Muscle of leg (tissue), 16 donors: ENCODE data around the gene OR9G4. TPM values are rescaled to one million over a fixed set of nuclear protein-coding genes. Genes with fewer than 3 reads are reported as not detected.

Experiments used
- DNase-seq: peaks from one replicate; pipeline ENCODE4 v3.0.0; 2013
- H3K27ac ChIP-seq: one replicate; pipeline ENCODE4 v1.5.1; 2013; ENCODE audit warnings: mild to moderate bottlenecking, low read length, control low read depth
- H3K27me3 ChIP-seq: one replicate; pipeline ENCODE4 v1.6.1; 2013; ENCODE audit warnings: low read length; ENCODE audit not compliant: control insufficient read depth, insufficient read depth
- H3K36me3 ChIP-seq: one replicate; pipeline ENCODE4 v1.6.1; 2013; ENCODE audit warnings: low read length; ENCODE audit not compliant: control insufficient read depth, insufficient read depth
- H3K4me1 ChIP-seq: one replicate; pipeline ENCODE4 v1.6.1; 2013; ENCODE audit warnings: low read length; ENCODE audit not compliant: control insufficient read depth, insufficient read depth
- H3K4me3 ChIP-seq: one replicate; pipeline ENCODE4 v1.5.1; 2013; ENCODE audit warnings: low read length, control low read depth
- H3K9me3 ChIP-seq: replicated peaks from 2 replicates; pipeline ENCODE4 v1.6.1; 2013; ENCODE audit warnings: low read depth, low read length; ENCODE audit not compliant: control insufficient read depth
- WGBS: methylation state at CpG from one replicate; pipeline ENCODE4 v1.1.5; 2013; ENCODE audit warnings: missing lambda C conversion rate; ENCODE audit not compliant: insufficient coverage; 5-methylcytosine and 5-hydroxymethylcytosine counted together
- long read RNA-seq, 11 donors: transcript quantifications; one replicate each; lab custom pipeline, GENCODE V29; 2026
- polyA plus RNA-seq, 8 donors: library from polyadenylated mRNA; unstranded; fragments of 120-200 nt; gene quantifications; one replicate each; pipeline versions ENCODE4 v1.2.1 to v1.2.3, GENCODE V29; 2013; ENCODE audit warnings: inconsistent platforms in 1 of 8, low replicate concordance in 1 of 8; ENCODE audit not compliant: insufficient read length in 8 of 8, insufficient read depth in 1 of 8
- total RNA-seq: library from RNA; stranded (reverse); fragments of 120-200 nt; gene quantifications from one replicate; pipeline ENCODE4 v1.2.4, GENCODE V29; 2013

Gene OR9G4
- total RNA-seq (not detected), polyA plus RNA-seq (not detected)
- long read RNA-seq, donor 1, result 0 reads
- long read RNA-seq, donor 2, result 0 reads
- long read RNA-seq, donor 3, result 0 reads
- long read RNA-seq, donor 4, result 0 reads
- long read RNA-seq, donor 5, result 0 reads
- long read RNA-seq, donor 6, result 0 reads
- long read RNA-seq, donor 7, result 0 reads
- long read RNA-seq, donor 8, result 0 reads
- long read RNA-seq, donor 9, result 0 reads
- long read RNA-seq, donor 10, result 0 reads
- long read RNA-seq, donor 11, result 0 reads

DNA sequence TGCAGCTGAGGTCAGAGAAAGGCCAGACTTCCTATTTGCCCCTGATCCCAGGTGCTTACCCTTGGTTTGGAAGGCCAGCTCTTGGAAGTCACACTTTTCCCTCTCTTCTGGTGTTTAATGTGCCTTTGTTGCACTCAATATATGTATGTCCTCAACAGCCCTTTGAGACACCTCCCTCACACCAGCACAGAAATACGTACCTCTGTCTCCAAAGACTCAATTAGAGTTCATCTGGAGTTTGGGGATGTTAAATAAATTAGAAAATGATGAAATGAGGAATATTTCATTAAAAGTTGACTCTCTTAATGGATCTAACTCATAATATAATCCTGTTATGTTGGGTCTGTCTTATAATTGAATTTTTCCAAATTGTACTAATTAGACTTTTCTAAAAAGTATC lies at the start of gene OR9G4:
OR9G4 (minus strand) TSS at position 101 of the 400 bp plus-strand sequence. CDS start 4,931 bp downstream, outside the sequence.
- H3K27me3 ChIP-seq, result no peaks in the 10 kb centered on the region
- no peak for DNase-seq
- no peak within 1 kb of the TSS for H3K4me3 ChIP-seq
- H3K27ac ChIP-seq, result no peak within 1 kb of the TSS
- H3K9me3 ChIP-seq, result peaks cover 9% of the 10 kb centered on the region
- WGBS, result no CpG with 5 or more reads among the region's 1 CpG
- no peaks in the 10 kb centered on the region for H3K36me3 ChIP-seq
- no peaks in the 10 kb centered on the region for H3K4me1 ChIP-seq

DNA sequence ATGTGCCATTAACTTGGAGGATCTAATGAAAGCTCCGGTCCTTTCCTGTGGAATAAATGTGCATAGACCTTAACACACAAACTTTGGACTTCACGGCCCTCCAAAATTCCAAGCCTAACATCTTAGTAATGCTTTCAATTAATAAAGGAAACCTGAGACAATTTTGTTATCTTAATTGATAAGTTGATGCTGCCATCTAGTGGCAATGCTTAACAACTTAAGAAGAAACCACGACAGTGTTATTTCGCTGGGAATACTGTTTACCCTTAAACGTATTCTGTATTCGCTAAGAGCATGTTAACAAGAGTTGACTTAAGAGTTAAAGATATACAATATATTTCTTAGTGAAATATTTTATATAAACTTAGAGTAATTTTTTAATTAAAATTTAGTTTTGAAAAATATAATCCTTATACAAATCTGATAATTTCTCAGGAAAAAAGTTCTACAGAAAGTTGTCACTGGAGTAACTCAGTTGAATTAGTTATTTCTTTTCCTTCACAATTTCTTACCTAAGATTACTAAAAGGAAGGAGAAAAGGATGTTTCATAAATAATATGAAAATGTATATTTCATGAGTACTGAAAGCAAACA lies 35.0 kb upstream of the OR9G4 start:
- H3K9me3 ChIP-seq, result no peaks in the 10 kb centered on the region
- WGBS, result no CpG with 5 or more reads among the region's 6 CpGs
- peak; percentile 33 for DNase-seq

DNA sequence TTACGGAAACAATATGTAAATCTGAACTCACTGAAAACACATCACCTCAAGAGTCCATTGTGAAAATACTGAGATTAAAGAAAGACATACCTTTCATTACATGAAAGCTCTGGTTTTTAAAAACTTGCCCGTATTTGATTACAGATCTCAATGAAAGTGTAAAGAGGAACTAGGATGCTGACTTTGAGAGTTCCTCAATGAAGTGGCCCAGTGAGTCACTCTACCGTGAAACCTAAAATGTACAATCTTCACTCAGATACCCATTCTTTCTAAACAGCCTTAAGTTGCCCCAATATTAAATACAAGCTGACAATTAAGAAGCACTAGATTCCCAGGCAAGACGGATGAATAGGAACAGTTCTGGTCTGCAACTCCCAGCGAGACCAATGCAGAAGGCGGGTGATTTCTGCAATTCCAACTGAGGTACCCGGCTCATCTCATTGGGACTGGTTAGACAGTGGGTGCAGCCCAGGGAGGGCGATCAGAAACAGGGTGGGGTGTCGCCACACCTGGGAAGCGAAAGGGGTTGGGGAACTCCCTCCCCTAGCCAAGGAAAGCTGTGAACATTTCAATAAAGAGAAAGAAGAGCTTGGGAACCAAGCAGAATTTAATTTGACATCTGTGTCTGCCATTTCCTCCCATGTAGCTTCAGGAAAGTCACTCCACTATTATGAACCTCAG lies 33.8 kb upstream of the OR9G4 start:
- Histone ChIP-seq H3K27me3 (no peaks in the 10 kb centered on the region), H3K4me1 (no peaks in the 10 kb centered on the region), H3K27ac (no peak overlapping the region), H3K9me3 (no peaks in the 10 kb centered on the region), H3K4me3 (no peak overlapping the region), H3K36me3 (no peaks in the 10 kb centered on the region)
- WGBS, result 83% methylated on average over 5 of the region's 10 CpGs
- no peak for DNase-seq

More for the DNA sequence above, 35.0 kb upstream of the OR9G4 start:
- no peak overlapping the region for H3K4me3 ChIP-seq
- no peak overlapping the region for H3K27ac ChIP-seq
- H3K36me3 ChIP-seq, result no peaks in the 10 kb centered on the region
- H3K4me1 ChIP-seq, result no peaks in the 10 kb centered on the region
- H3K27me3 ChIP-seq, result no peaks in the 10 kb centered on the region

DNA sequence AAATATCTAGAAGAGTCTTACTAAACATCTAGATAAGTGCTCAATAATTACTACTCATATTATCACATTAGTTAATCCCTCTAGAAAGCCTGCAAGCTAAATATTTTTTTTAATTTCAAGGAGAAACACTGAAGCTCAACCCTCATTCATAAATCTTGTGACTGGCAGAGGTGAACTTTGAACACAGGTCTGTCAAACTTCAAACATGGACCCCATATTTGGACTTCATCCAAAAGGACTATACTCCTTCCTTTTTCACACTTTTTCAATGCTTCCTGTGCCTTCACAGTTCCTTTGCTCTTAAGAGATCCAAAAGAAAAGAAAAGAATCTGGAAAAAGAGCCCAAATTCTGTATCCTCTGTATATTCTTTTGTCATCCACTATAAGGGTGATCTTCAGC lies 28.3 kb upstream of the OR9G4 start:
- Histone ChIP-seq H3K36me3 (no peaks in the 10 kb centered on the region), H3K27me3 (no peaks in the 10 kb centered on the region), H3K4me3 (no peak overlapping the region), H3K4me1 (no peaks in the 10 kb centered on the region), H3K27ac (no peak overlapping the region), H3K9me3 (no peaks in the 10 kb centered on the region)
- no peak for DNase-seq

DNA sequence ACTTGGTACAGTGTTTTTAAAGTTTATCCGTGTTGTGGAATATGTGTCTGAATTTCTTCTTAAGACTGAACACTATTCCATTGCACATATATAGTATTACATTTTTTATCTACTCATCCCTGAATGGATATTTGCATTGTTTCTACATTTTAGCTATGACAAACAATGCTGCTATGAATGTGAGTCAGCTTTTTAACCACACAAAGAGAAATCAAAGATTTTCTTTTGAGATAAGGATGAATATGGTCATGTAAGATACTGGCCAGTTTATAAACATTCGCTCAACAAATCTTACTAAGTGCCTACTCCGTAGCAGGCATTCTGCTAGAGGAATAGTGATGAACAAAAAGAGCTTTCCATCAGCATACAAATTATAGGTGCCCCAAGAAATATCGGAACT lies 16.5 kb upstream of the OR9G4 start:
- no peak for DNase-seq
- no peak overlapping the region for H3K27ac ChIP-seq
- no peaks in the 10 kb centered on the region for H3K27me3 ChIP-seq
- H3K9me3 ChIP-seq, result no peaks in the 10 kb centered on the region
- WGBS, result 100% methylated on average over 1 of the region's 4 CpGs
- no peaks in the 10 kb centered on the region for H3K4me1 ChIP-seq
- H3K4me3 ChIP-seq, result no peak overlapping the region
- no peaks in the 10 kb centered on the region for H3K36me3 ChIP-seq

DNA sequence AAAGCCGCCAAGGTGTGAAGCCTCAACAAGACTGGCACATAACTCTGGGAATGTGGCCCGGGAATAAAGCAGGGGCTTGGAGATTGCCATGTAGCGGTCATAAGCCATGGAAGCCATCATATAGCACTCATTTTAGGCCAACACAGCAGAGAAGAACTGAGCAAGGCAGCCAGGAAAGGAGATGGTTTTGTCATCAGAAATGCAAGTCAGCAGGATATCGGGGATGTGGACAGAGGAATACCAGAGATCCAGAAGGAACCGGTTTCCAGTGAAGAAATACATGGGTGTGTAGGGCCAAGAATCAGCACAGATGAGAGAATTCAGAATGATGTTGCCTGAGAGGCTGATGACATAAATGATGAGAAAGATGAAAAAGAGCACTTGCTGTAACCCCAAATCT lies 3.0 kb upstream of the OR9G4 start:
- WGBS, result 81% methylated on average over 3 of the region's 5 CpGs
- Histone ChIP-seq H3K27me3 (no peaks in the 10 kb centered on the region), H3K4me3 (no peak overlapping the region), H3K36me3 (no peaks in the 10 kb centered on the region), H3K4me1 (no peaks in the 10 kb centered on the region), H3K9me3 (peaks cover 2% of the 10 kb centered on the region), H3K27ac (no peak overlapping the region)
- no peak for DNase-seq

DNA sequence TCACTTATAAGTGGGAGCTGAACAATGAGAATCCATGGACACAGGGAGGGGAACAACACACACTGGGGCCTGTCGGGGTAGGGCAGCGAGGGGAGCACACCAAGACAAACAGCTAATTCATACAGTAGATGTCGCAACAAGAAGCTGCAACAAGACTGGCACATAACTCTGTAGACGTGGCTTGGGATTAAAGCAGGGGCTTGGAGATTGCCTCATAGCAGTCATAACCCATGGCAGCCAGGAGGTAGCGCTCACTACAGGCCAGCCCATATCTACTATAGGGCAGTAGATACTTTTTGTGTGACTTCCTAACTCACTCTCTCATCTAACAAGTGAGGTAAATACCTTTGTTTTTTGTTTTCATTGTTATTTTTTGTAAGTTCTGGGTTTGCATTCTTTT lies 1.7 kb upstream of the OR9G4 start:
- Histone ChIP-seq H3K4me3 (no peak overlapping the region), H3K27ac (no peak overlapping the region), H3K27me3 (no peaks in the 10 kb centered on the region), H3K9me3 (peaks cover 5% of the 10 kb centered on the region), H3K36me3 (no peaks in the 10 kb centered on the region), H3K4me1 (no peaks in the 10 kb centered on the region)
- WGBS, result 80% methylated on average over 1 of the region's 5 CpGs
- no peak for DNase-seq

DNA sequence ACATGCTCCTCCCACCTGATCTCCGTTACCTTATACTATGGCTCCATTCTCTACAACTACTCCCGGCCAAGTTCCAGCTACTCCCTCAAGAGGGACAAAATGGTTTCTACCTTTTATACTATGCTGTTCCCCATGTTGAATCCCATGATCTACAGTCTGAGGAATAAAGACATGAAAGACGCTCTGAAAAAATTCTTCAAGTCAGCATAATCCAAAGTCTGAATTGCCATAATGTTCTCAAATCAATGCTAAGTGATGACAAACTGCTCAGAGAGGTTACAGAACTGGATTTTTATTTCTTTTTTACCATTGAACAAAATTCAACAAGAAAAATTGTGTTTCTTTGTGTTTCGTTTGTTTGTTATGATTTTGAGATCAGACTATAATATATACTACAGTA lies 7.6 kb downstream of the OR9G4 start:
- 83% methylated on average over 2 of the region's 4 CpGs for WGBS
- Histone ChIP-seq H3K27me3 (no peaks in the 10 kb centered on the region), H3K9me3 (peaks cover 15% of the 10 kb centered on the region), H3K4me1 (no peaks in the 10 kb centered on the region), H3K27ac (no peak overlapping the region), H3K4me3 (no peak overlapping the region), H3K36me3 (no peaks in the 10 kb centered on the region)
- DNase-seq, result no peak

DNA sequence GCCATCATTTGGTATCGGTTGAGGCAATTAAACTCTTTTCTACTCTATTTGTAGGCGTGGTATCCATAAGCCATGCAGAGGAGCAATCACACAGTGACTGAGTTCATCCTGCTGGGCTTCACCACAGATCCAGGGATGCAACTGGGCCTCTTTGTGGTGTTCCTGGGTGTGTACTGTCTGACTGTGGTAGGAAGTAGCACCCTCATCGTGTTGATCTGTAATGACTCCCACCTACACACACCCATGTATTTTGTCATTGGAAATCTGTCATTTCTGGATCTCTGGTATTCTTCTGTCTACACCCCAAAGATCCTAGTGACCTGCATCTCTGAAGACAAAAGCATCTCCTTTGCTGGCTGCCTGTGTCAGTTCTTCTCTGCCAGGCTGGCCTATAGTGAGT lies 8.4 kb downstream of the OR9G4 start:
- Histone ChIP-seq H3K27me3 (no peaks in the 10 kb centered on the region), H3K4me3 (no peak overlapping the region), H3K36me3 (no peaks in the 10 kb centered on the region), H3K27ac (no peak overlapping the region), H3K9me3 (peaks cover 12% of the 10 kb centered on the region), H3K4me1 (no peaks in the 10 kb centered on the region)
- WGBS, result no CpG with 5 or more reads among the region's 3 CpGs
- DNase-seq, result no peak

DNA sequence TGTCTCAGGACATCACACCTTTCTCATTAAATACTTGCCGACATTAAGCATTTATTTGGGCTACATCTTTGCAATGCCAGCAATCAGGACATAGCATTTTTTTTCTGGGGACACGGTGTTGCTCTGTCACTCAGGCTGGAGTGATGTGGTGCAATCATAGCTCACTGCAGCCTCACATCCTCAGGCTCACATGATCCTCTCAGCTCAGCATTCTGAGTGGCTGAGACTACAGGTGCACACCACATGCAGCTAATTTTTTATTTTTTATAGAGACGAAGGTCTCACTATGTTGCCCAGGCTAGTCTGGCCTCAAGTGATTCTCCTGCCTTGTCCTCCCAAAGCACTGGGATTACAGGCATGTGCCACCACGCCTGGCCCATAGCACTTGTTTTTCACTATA lies 28.0 kb downstream of the OR9G4 start:
- Histone ChIP-seq H3K9me3 (peaks cover 9% of the 10 kb centered on the region), H3K4me3 (no peak overlapping the region), H3K27me3 (no peaks in the 10 kb centered on the region), H3K4me1 (no peaks in the 10 kb centered on the region), H3K36me3 (no peaks in the 10 kb centered on the region), H3K27ac (no peak overlapping the region)
- no peak for DNase-seq
- 75% methylated on average over 3 of the region's 4 CpGs for WGBS
